CD8-positive, alpha-beta memory T cell (primary cell): ENCODE data around the gene ZFP62. TPM values are rescaled to one million over a fixed set of nuclear protein-coding genes. Genes with fewer than 3 reads are reported as not detected.
"Not testable (repeated sequence)": the region's sequence is repeated elsewhere in the genome, so short reads cannot be mapped to it uniquely, and the experiment has no call there.

Source experiments
- CTCF ChIA-PET: fragments of 350-600 bp; sonication (Branson Sonifier 250); formaldehyde crosslinking; loops from one replicate; lab custom pipeline; 2021; ENCODE audit warnings: antibody characterized with exemption; lab: Charles Lee
- POLR2A ChIA-PET: fragments of 350-600 bp; sonication (Branson Sonifier 250); formaldehyde crosslinking; loops from one replicate; lab custom pipeline; 2021; ENCODE audit warnings: antibody characterized with exemption; lab: Charles Lee
- DNase-seq, 5 donors: peaks; one replicate each; pipeline versions ENCODE4 v3.0.0 to v3.0.0-alpha.2; 2020 to 2022; ENCODE audit warnings: mixed read lengths in 1 of 5
- H3K27ac ChIP-seq: one replicate; pipeline ENCODE4 v1.7.0; 2013; ENCODE audit warnings: low read depth, mild to moderate bottlenecking, low read length, moderate library complexity
- H3K27me3 ChIP-seq: 2 replicates; pipeline ENCODE4 v1.7.0; 2013; ENCODE audit warnings: low read length, mild to moderate bottlenecking; ENCODE audit not compliant: insufficient read depth, poor library complexity, severe bottlenecking
- H3K36me3 ChIP-seq: 2 replicates; pipeline ENCODE4 v1.7.0; 2013; ENCODE audit warnings: mild to moderate bottlenecking, low read length, moderate library complexity; ENCODE audit not compliant: insufficient read depth
- H3K4me1 ChIP-seq: 2 replicates; pipeline ENCODE4 v1.7.0; 2013; ENCODE audit warnings: mild to moderate bottlenecking, low read length, moderate library complexity; ENCODE audit not compliant: insufficient read depth
- H3K4me3 ChIP-seq: 2 replicates; pipeline ENCODE4 v1.7.0; 2013; ENCODE audit warnings: mild to moderate bottlenecking, low read length
- H3K9me3 ChIP-seq: 2 replicates; pipeline ENCODE4 v1.7.0; 2013; ENCODE audit warnings: mild to moderate bottlenecking, low read length
- H3K27ac Mint-ChIP-seq, 8 donors: one replicate each; pipeline ENCODE4 v1.8.0; 2020 to 2021; ENCODE audit warnings: mixed read lengths in 8 of 8, mild to moderate bottlenecking in 6 of 8, inconsistent platforms in 3 of 8, moderate library complexity in 3 of 8
- H3K27me3 Mint-ChIP-seq, 2 donors: one replicate each; pipeline ENCODE4 v1.8.0; 2020 to 2021; ENCODE audit warnings: mixed read lengths in 2 of 2, mild to moderate bottlenecking in 1 of 2, moderate library complexity in 1 of 2
- H3K36me3 Mint-ChIP-seq, 3 donors: one replicate each; pipeline ENCODE4 v1.8.0; 2020 to 2021; ENCODE audit warnings: mixed read lengths in 3 of 3, inconsistent platforms in 1 of 3, mild to moderate bottlenecking in 1 of 3
- H3K4me1 Mint-ChIP-seq, 3 donors: one replicate each; pipeline ENCODE4 v1.8.0; 2020 to 2021; ENCODE audit warnings: mixed read lengths in 3 of 3, inconsistent platforms in 1 of 3, mild to moderate bottlenecking in 1 of 3
- H3K4me3 Mint-ChIP-seq, 7 donors: one replicate each; pipeline ENCODE4 v1.8.0; 2020 to 2021; ENCODE audit warnings: mixed read lengths in 7 of 7, mild to moderate bottlenecking in 6 of 7, moderate library complexity in 4 of 7, inconsistent platforms in 2 of 7
- H3K9me3 Mint-ChIP-seq, 5 donors: one replicate each; pipeline ENCODE4 v1.8.0; 2020 to 2022; ENCODE audit warnings: mixed read lengths in 5 of 5, mild to moderate bottlenecking in 3 of 5, moderate library complexity in 2 of 5, inconsistent platforms in 1 of 5
- polyA plus RNA-seq: library from polyadenylated mRNA; unstranded; fragments of 300-500 nt; fragmentation: Illumina TruSeq; gene quantifications from one replicate; pipeline ENCODE4 v1.2.3, GENCODE V29; 2021
- total RNA-seq, 2 experiments: library from RNA; stranded (reverse); gene quantifications; one replicate each; pipeline ENCODE4 v1.2.3, GENCODE V29; 2021

The ZFP62 gene
- total and polyA plus RNA-seq, 3 experiments from 2014 or later: 20.1 to 34.1 (median 27.6) TPM

DNA sequence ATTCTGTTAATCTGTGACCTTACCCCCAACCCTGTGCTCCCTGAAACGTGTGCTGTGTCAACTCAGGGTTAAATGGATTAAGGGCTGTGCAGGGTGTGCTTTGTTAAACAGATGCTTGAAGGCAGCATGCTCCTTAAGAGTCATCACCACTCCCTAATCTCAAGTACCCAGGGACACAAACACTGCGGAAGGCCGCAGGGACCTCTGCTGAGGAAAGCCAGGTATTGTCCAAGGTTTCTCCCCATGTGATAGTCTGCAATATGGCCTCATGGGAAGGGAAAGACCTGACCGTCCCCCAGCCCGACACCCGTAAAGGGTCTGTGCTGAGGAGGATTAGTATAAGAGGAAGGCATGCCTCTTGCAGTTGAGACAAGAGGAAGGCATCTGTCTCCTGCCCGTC, 33.7 kb downstream of the ZFP62 start:
- H3K27me3 Mint-ChIP-seq, CTCF ChIA-PET, H3K4me3 ChIP-seq, H3K9me3 Mint-ChIP-seq, DNase-seq, H3K9me3 ChIP-seq, H3K36me3 ChIP-seq, H3K27me3 ChIP-seq, H3K27ac ChIP-seq: not testable (repeated sequence)
- POLR2A ChIA-PET: interaction anchor here (0.5 kb wide), 1 partner anchor 30 kb away, joined by 3 read pairs; no protein-coding TSS in a partner anchor
- peaks cover 35% of the 10 kb centered on the region for H3K4me1 ChIP-seq
- peaks cover 3 to 21% (median 6%) of the 10 kb centered on the region in 3 donors for H3K36me3 Mint-ChIP-seq
- H3K27ac Mint-ChIP-seq: peak overlapping the region in 1 of 8 donors; percentile 10
- peaks cover 21 to 35% (median 30%) of the 10 kb centered on the region in 3 donors for H3K4me1 Mint-ChIP-seq
- peak overlapping the region in 1 of 7 donors; percentile 46 for H3K4me3 Mint-ChIP-seq

DNA sequence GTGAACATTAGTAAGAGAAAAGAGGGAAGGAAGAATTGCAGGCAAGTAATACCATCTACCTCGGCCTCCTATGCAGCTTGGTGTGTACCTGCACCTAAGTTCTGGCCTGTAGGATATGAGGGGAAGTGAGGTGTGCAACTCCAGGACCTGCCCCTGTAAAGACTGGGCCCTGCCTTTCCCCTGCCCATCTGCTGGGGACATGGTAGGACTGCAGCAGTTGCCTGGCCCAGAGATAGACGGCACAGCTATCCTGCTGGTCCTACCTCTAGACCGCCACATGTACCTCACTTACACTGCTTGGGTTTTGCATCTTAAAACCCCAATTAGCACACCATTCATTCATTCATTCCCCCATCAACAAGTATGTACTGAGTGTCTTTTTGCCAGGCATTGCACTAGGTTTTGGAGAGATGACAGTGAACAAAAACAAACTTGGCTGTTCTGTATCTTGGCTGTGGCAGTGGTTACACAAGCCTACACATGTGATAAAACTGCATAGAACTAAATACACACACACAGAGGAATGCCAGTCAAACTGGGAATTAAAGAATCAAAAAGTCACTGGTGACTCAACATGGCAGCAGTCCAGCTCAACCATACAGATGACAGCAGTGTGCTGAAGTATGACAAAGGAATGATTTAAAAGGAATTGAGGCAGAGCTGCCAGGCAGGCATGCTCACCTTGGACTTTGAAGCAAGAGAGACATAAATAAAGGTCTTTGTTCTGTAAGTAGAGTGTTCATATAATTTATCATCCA, 35.1 kb downstream of the ZFP62 start:
- peaks cover 0 to 5% (median 2%) of the 10 kb centered on the region in 5 donors for H3K9me3 Mint-ChIP-seq
- H3K4me3 ChIP-seq: no peak overlapping the region
- no peaks in the 10 kb centered on the region for H3K9me3 ChIP-seq
- H3K27ac ChIP-seq: no peak overlapping the region
- H3K36me3 Mint-ChIP-seq: peaks cover 3 to 16% (median 6%) of the 10 kb centered on the region in 3 donors
- H3K36me3 ChIP-seq: peaks cover 4% of the 10 kb centered on the region
- peak overlapping the region in 1 of 7 donors; percentile 67 for H3K4me3 Mint-ChIP-seq
- no peak for DNase-seq
- peaks cover 17 to 27% (median 22%) of the 10 kb centered on the region in 3 donors for H3K4me1 Mint-ChIP-seq
- ChIA-PET POLR2A (interaction anchor here (1.5 kb wide), 1 partner anchor 16 kb away, joined by 7 read pairs; no protein-coding TSS in a partner anchor), CTCF (interaction anchor here (0.9 to 1.2 kb wide), 2 partner anchors 16 to 34 kb away, joined by 4 read pairs; no protein-coding TSS in a partner anchor)
- no peak overlapping the region for H3K27ac Mint-ChIP-seq
- peaks cover 0 to 4% of the 10 kb centered on the region in 2 donors for H3K27me3 Mint-ChIP-seq
- peaks cover 31% of the 10 kb centered on the region for H3K4me1 ChIP-seq
- H3K27me3 ChIP-seq: no peaks in the 10 kb centered on the region

DNA sequence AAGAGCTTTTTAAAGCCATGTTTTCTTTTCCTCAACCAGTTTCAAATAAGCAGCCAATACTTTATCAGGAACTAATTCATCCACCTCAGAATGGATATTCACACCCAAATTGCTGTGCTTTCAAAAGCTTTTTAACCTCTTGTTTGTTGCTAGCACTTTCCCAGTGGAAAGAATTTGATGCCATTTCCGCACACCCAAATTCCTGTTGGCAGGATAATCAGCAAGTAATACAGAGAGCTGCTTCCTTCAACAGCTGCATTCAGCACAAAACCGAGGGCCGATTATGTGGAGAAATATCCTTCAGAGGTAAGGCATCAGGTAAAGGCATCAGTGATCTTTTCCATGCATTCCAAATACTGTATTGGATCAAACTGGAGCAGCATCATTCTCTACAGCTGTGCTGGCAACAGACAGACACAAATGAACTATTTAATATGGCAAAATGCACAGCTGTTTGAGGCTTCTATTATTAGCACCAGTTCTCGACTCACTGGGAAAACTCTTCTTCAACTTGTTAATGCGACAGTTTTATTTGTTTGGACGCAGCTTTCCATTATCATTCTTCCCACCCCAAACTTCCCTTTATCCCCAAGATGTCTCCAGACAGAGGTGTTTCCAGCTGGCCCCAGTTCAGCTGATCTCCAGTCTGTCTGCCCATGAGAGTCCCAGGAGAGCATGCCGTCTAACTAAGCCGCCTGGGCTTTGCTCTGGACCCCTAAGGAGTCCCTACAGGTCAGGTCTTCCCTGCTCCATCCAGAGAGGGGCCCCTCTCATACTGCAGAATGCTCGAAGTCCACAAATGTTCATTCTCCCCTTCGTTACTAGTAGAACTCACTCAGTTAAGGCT, 36.2 kb downstream of the ZFP62 start:
- Mint-ChIP-seq H3K4me1 (peaks cover 7 to 17% (median 11%) of the 10 kb centered on the region in 3 donors), H3K27me3 (peaks cover 0 to 4% of the 10 kb centered on the region in 2 donors), H3K4me3 (no peak overlapping the region), H3K9me3 (peaks cover 0 to 4% (median 2%) of the 10 kb centered on the region in 5 donors), H3K36me3 (peaks cover 1 to 5% (median 1%) of the 10 kb centered on the region in 3 donors), H3K27ac (no peak overlapping the region)
- H3K4me1 ChIP-seq: peaks cover 23% of the 10 kb centered on the region
- no peaks in the 10 kb centered on the region for H3K27me3 ChIP-seq
- H3K4me3 ChIP-seq: no peak overlapping the region
- no peaks in the 10 kb centered on the region for H3K9me3 ChIP-seq
- no peak overlapping the region for H3K27ac ChIP-seq
- no peak for DNase-seq
- POLR2A ChIA-PET: interaction anchor here (1.5 kb wide), 1 partner anchor 15 kb away, joined by 7 read pairs; no protein-coding TSS in a partner anchor
- CTCF ChIA-PET: interaction anchor here (0.7 to 1.2 kb wide), 3 partner anchors 14 to 35 kb away, joined by 3 to 4 read pairs (median 4); no protein-coding TSS in a partner anchor
- H3K36me3 ChIP-seq: peaks cover 4% of the 10 kb centered on the region

DNA sequence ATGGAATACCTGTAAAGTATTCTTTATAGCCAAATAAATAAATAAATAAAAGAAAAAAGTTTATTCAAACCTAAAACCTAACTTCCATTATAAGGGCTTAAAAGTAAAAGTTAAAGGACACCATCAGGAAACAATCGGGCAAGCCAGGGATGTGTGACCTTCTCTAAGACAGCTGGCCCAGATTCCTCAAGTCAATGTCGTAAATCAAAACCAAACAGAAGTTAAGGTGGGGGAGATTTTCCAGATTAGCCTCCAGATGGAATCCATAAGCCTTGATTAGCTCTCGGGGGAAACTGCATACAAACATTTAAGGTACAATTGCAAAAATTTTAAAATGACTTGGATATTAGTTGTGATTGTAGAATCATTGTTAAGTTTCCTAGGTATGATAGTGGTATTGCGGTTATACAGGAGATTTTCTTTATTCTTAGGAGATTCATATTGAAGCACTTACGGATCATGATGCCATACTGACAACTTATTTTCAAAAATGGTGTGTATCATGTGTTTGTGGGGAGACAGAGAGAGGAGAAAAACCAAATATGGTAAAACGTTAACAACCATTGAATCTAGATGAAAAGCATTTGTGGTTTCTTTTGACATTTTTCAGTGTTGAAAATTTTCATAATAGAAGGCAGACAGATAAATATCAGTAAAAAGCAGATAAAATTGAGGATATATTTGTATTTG, 37.0 kb downstream of the ZFP62 start:
- CTCF ChIA-PET: interaction anchor here (0.8 to 1.2 kb wide), 3 partner anchors 14 to 34 kb away, joined by 3 to 4 read pairs (median 3); no protein-coding TSS in a partner anchor
- no peak overlapping the region for H3K4me3 ChIP-seq
- POLR2A ChIA-PET: interaction anchor here (1.5 kb wide), 1 partner anchor 14 kb away, joined by 7 read pairs; no protein-coding TSS in a partner anchor
- H3K36me3 ChIP-seq: peaks cover 1% of the 10 kb centered on the region
- H3K27ac ChIP-seq: no peak overlapping the region
- peaks cover 0 to 4% of the 10 kb centered on the region in 2 donors for H3K27me3 Mint-ChIP-seq
- peaks cover 0 to 1% (median 0%) of the 10 kb centered on the region in 3 donors for H3K36me3 Mint-ChIP-seq
- H3K9me3 ChIP-seq: no peaks in the 10 kb centered on the region
- peaks cover 16% of the 10 kb centered on the region for H3K4me1 ChIP-seq
- no peaks in the 10 kb centered on the region for H3K9me3 Mint-ChIP-seq
- no peak overlapping the region for H3K4me3 Mint-ChIP-seq
- H3K27ac Mint-ChIP-seq: no peak overlapping the region
- H3K27me3 ChIP-seq: no peaks in the 10 kb centered on the region
- peaks cover 3 to 9% (median 4%) of the 10 kb centered on the region in 3 donors for H3K4me1 Mint-ChIP-seq
- no peak for DNase-seq

DNA sequence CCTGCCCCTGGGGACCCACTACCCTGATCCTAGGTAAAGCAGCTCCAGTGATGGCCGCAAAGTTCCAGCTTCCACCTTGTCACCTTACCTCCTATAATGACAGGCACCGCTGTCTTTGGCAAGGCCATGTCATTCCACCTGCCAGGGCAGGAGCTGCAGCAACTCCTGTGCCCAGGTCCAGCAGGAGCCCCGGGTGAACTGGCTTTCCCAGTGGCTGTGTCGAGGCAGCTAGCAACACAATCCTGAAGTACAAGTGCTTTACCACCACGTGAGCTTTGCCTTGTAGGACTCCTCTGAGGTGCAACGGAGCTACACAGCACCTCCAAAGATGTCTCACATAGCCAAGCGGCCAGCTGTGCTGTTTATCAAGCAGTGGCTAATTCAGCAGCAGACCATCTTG, 37.7 kb downstream of the ZFP62 start:
- ChIA-PET POLR2A (no interaction called here), CTCF (interaction anchor here (0.8 to 1.0 kb wide), 2 partner anchors 13 to 22 kb away, joined by 3 read pairs; no protein-coding TSS in a partner anchor)
- Mint-ChIP-seq H3K36me3 (peaks cover 0 to 1% (median 0%) of the 10 kb centered on the region in 3 donors), H3K4me1 (peaks cover 3 to 7% (median 4%) of the 10 kb centered on the region in 3 donors), H3K4me3 (no peak overlapping the region), H3K9me3 (no peaks in the 10 kb centered on the region), H3K27ac (no peak overlapping the region), H3K27me3 (peaks cover 0 to 11% of the 10 kb centered on the region in 2 donors)
- DNase-seq: no peak
- no peaks in the 10 kb centered on the region for H3K9me3 ChIP-seq
- H3K36me3 ChIP-seq: no peaks in the 10 kb centered on the region
- no peak overlapping the region for H3K4me3 ChIP-seq
- no peaks in the 10 kb centered on the region for H3K27me3 ChIP-seq
- H3K27ac ChIP-seq: no peak overlapping the region
- peaks cover 16% of the 10 kb centered on the region for H3K4me1 ChIP-seq

DNA sequence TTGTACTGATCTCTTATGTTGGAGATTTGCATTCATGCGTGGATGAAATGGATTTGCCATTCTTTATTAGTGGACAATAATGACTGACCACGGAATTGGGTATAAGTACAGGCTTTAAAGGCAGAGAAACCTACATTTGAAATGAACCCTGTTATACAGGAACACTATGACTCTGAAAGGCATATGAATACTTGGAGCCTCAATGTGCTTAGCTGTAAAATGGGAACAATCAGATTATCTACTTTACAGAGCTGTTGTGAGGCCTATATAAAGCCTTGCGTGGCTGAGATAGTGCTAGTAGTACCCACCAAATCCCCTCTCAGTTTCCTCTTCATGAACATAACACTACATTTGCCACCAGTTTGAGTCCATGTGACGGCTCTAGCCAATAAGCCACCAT, 39.5 kb downstream of the ZFP62 start:
- Mint-ChIP-seq H3K27me3 (peaks cover 0 to 11% of the 10 kb centered on the region in 2 donors), H3K27ac (no peak overlapping the region), H3K36me3 (peaks cover 0 to 1% (median 0%) of the 10 kb centered on the region in 3 donors), H3K9me3 (no peaks in the 10 kb centered on the region), H3K4me1 (peaks cover 8 to 12% (median 11%) of the 10 kb centered on the region in 3 donors), H3K4me3 (no peak overlapping the region)
- Histone ChIP-seq H3K9me3 (no peaks in the 10 kb centered on the region), H3K36me3 (no peaks in the 10 kb centered on the region), H3K4me3 (no peak overlapping the region), H3K4me1 (peaks cover 27% of the 10 kb centered on the region), H3K27ac (no peak overlapping the region), H3K27me3 (no peaks in the 10 kb centered on the region)
- ChIA-PET POLR2A (interaction anchor here (1.3 kb wide), 1 partner anchor 10 kb away, joined by 4 read pairs; no protein-coding TSS in a partner anchor), CTCF (interaction anchor here (1.0 to 1.4 kb wide), 2 partner anchors 10 kb away, joined by 3 to 7 read pairs; no protein-coding TSS in a partner anchor)
- DNase-seq: no peak

DNA sequence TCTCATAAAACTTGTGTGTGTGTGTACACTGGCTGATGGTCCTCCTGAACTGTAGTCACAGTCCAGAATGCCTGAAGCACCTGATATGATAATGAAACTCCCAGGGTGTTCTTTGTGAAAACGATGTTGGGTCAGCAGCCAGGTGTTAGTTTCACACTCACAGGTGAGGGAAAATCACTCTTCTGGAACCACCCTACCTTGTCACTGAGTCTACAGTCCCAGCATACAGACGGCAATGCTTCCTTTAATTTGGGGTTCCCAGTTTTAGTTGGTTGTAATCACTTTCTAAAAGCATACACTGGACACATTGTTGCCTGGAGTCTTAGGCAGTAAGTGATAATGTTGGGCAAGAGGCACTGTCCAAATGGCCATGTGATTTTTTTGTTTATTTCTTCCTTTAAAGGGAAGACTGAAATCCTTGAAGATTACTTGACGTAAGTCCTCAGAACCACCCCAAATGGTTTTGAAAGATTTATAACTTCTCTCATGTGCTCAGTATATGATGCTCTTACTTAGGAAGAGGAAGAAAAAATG, 40.2 kb downstream of the ZFP62 start:
- no peaks in the 10 kb centered on the region for H3K36me3 ChIP-seq
- H3K4me3 ChIP-seq: no peak overlapping the region
- no peak for DNase-seq
- H3K27me3 ChIP-seq: no peaks in the 10 kb centered on the region
- H3K36me3 Mint-ChIP-seq: no peaks in the 10 kb centered on the region
- H3K9me3 Mint-ChIP-seq: no peaks in the 10 kb centered on the region
- no peak overlapping the region for H3K27ac ChIP-seq
- peaks cover 10 to 15% (median 13%) of the 10 kb centered on the region in 3 donors for H3K4me1 Mint-ChIP-seq
- H3K4me1 ChIP-seq: peaks cover 30% of the 10 kb centered on the region
- no peak overlapping the region for H3K27ac Mint-ChIP-seq
- CTCF ChIA-PET: interaction anchor here (1.0 to 1.4 kb wide), 2 partner anchors 9 to 10 kb away, joined by 3 to 7 read pairs; no protein-coding TSS in a partner anchor
- peaks cover 0 to 11% of the 10 kb centered on the region in 2 donors for H3K27me3 Mint-ChIP-seq
- POLR2A ChIA-PET: interaction anchor here (1.3 kb wide), 1 partner anchor 11 kb away, joined by 4 read pairs; no protein-coding TSS in a partner anchor
- H3K9me3 ChIP-seq: no peaks in the 10 kb centered on the region
- no peak overlapping the region for H3K4me3 Mint-ChIP-seq
